Dedifferentiated amniotic fluid mesenchymal stem cell (primary cell): ENCODE data around the gene ZMAT2.
A peak's percentile ranks its signal among the peaks of the same experiment; 100 is the strongest.
"Not testable (repeated sequence)": the region's sequence is repeated elsewhere in the genome, so short reads cannot be mapped to it uniquely, and the experiment has no call there.

Source experiments
- DNase-seq: peaks from one replicate; pipeline ENCODE4 v3.0.0-alpha.2; 2016; ENCODE audit errors: extremely low spot score

The ZMAT2 gene

GRCh38 chr5:140700177-140701144 is at the start of gene ZMAT2:
ZMAT2 (plus strand) TSS chr5:140700447; CDS start chr5:140700461, 14 bp downstream.
- DNase-seq, result peak; percentile 99

- no peak for DNase-seq
Measured at GRCh38 chr5:140658870-140659269, 41.4 kb upstream of the ZMAT2 start.

GRCh38 chr5:140660371-140660770 is 39.9 kb upstream of the ZMAT2 start:
- not testable (repeated sequence) for DNase-seq

- DNase-seq, result no peak
Measured at GRCh38 chr5:140664030-140664358, 36.3 kb upstream of the ZMAT2 start.

GRCh38 chr5:140664359-140665119 is 35.7 kb upstream of the ZMAT2 start, which contains the start of gene WDR55:
WDR55 (plus strand) TSS chr5:140664904; CDS start chr5:140664913, 9 bp downstream.
- peak; percentile 93 for DNase-seq

GRCh38 chr5:140671035-140671434 is 29.2 kb upstream of the ZMAT2 start:
- not testable (repeated sequence) for DNase-seq

- DNase-seq, result no peak
Measured at GRCh38 chr5:140671472-140672125, 28.6 kb upstream of the ZMAT2 start.

GRCh38 chr5:140672455-140673186 is 27.6 kb upstream of the ZMAT2 start:
- no peak for DNase-seq

GRCh38 chr5:140673187-140673976 is 26.9 kb upstream of the ZMAT2 start, which contains the start of gene DND1:
DND1 (minus strand) TSS chr5:140673576; CDS start chr5:140673542, 34 bp downstream.
- no peak for DNase-seq

GRCh38 chr5:140674211-140674610 is 26.0 kb upstream of the ZMAT2 start:
- no peak for DNase-seq

GRCh38 chr5:140674629-140675028 is 25.6 kb upstream of the ZMAT2 start:
- DNase-seq, result no peak

- no peak for DNase-seq
Measured at GRCh38 chr5:140677947-140678346, 22.3 kb upstream of the ZMAT2 start.

- DNase-seq, result no peak
Measured at GRCh38 chr5:140678993-140679392, 21.3 kb upstream of the ZMAT2 start.

- no peak for DNase-seq
Measured at GRCh38 chr5:140690376-140690932, 9.8 kb upstream of the ZMAT2 start.

GRCh38 chr5:140690941-140691924 is 9.0 kb upstream of the ZMAT2 start, which contains the start of the genes HARS1 and HARS2:
HARS1 (minus strand) TSS chr5:140691370; CDS start chr5:140691304, 66 bp downstream.
HARS2 (plus strand) TSS chr5:140691455; CDS start chr5:140691649, 194 bp downstream.
- DNase-seq, result peak; percentile 95

- no peak for DNase-seq
Measured at GRCh38 chr5:140694276-140694675, 6.0 kb upstream of the ZMAT2 start.

- no peak for DNase-seq
Measured at GRCh38 chr5:140696891-140697492, 3.3 kb upstream of the ZMAT2 start.

- no peak for DNase-seq
Measured at GRCh38 chr5:140707812-140708211, 7.6 kb downstream of the ZMAT2 start.
